Upper lobe of left lung (tissue), 4 donors: ENCODE measurements around the gene GRAMD4.

Source experiments
- POLR2A ChIP-seq, 4 donors: fragments of 450-650 bp; IDR thresholded peaks; one replicate each; pipeline ENCODE4 v1.5.1; 2016 to 2017; ENCODE audit warnings: antibody characterized with exemption in 4 of 4, mild to moderate bottlenecking in 2 of 4
- TF ChIP-seq, protein P1 (sequence below), 6 experiments: fragments of 450-650 bp in 4 of 6; fragments of 200-600 bp in 2 of 6; sonication (generic) in 2 of 6; IDR thresholded peaks; one replicate each; pipeline ENCODE4 v1.5.1; 2016 to 2019; ENCODE audit warnings: antibody characterized with exemption in 6 of 6

DNA sequence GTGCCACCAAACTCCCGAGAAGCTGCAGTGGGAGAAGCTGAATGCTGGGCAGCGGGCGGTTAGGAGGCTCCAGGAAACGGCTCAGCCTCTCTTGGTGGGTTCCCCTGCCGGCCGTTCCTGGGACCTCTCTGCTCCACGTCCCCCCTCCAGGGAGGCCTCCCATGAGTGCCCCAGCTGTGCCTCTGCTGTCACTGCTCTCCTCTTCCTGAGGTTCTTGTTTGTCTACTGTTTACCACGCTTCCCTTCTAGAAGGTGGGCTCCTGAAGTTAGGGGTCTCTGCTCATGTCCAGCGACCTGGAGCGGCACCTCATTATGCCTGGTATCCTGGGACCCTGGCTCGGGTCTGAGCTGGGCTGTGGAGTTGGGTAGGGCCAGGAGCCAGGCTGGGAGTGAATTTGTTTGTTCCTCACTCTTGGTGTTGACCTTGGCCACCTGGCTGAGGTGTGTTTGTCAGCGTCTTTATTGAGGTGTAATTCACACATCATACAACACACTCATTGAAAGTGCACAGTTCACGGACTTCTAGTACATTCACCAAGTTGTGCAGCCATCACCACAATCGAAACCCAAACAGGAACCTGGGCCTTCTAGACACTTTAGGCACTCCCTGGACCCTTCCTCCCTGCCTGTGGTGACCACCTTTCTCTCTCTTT lies 37.8 kb upstream of the GRAMD4 start:
- TF ChIP-seq POLR2A (IDR thresholded peaks at IDR 0.05), result no peak
- TF ChIP-seq, protein P1, sequence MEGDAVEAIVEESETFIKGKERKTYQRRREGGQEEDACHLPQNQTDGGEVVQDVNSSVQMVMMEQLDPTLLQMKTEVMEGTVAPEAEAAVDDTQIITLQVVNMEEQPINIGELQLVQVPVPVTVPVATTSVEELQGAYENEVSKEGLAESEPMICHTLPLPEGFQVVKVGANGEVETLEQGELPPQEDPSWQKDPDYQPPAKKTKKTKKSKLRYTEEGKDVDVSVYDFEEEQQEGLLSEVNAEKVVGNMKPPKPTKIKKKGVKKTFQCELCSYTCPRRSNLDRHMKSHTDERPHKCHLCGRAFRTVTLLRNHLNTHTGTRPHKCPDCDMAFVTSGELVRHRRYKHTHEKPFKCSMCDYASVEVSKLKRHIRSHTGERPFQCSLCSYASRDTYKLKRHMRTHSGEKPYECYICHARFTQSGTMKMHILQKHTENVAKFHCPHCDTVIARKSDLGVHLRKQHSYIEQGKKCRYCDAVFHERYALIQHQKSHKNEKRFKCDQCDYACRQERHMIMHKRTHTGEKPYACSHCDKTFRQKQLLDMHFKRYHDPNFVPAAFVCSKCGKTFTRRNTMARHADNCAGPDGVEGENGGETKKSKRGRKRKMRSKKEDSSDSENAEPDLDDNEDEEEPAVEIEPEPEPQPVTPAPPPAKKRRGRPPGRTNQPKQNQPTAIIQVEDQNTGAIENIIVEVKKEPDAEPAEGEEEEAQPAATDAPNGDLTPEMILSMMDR (IDR thresholded peaks at IDR 0.05), result no peak
